ENCODE results near the gene SLC43A3.
A peak's percentile ranks its signal among the peaks of the same experiment; 100 is the strongest.

DNA sequence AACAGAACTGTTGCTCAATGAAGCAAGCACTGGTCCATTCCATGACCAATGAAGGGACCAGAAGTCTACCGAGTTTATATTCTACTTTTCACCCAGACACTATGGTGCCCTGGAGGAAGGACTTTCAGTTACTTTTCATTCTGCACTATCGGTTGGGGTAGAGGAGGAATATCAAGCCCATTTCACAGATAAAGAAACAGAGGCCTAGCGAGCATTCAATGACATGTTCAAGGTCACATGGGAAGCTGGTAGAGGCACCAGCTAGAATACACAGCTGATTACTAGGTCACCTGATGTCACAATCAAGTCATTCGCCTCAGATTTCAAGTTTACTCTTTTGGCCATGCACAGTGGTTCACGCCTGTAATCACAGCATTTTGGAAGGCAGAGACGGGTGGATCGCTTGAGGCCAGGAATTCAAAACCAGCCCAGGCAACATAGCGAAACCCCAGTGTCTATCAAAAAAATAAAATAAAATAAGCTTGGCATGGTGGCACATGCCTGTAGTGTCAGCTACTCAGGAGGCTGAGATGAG is 18.9 kb downstream of the SLC43A3 start:
- TF ChIP-seq POLR2AphosphoS5 (IDR thresholded peaks at IDR 0.05; ENCODE audit: control insufficient read depth, insufficient read depth, low read depth, low read length): no peak
- TF ChIP-seq MYC (IDR thresholded peaks at IDR 0.05; ENCODE audit: low read depth, low read length): no peak
- TF ChIP-seq MYC (CRISPR knock-in tag; IDR thresholded peaks at IDR 0.05; ENCODE audit: borderline replicate concordance, low read depth): no peak
- TF ChIP-seq TRIM24 (IDR thresholded peaks at IDR 0.05): no peak
- no peak for TF ChIP-seq FOXK2 (conservative IDR thresholded peaks at IDR 0.05 in 1 of 2, IDR thresholded peaks at IDR 0.05 in 1 of 2; ENCODE audit: low read depth in 2 of 2)
- TF ChIP-seq, protein P1, sequence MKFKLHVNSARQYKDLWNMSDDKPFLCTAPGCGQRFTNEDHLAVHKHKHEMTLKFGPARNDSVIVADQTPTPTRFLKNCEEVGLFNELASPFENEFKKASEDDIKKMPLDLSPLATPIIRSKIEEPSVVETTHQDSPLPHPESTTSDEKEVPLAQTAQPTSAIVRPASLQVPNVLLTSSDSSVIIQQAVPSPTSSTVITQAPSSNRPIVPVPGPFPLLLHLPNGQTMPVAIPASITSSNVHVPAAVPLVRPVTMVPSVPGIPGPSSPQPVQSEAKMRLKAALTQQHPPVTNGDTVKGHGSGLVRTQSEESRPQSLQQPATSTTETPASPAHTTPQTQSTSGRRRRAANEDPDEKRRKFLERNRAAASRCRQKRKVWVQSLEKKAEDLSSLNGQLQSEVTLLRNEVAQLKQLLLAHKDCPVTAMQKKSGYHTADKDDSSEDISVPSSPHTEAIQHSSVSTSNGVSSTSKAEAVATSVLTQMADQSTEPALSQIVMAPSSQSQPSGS (CRISPR knock-in tag; IDR thresholded peaks at IDR 0.05): no peak
- TF ChIP-seq, protein P2, sequence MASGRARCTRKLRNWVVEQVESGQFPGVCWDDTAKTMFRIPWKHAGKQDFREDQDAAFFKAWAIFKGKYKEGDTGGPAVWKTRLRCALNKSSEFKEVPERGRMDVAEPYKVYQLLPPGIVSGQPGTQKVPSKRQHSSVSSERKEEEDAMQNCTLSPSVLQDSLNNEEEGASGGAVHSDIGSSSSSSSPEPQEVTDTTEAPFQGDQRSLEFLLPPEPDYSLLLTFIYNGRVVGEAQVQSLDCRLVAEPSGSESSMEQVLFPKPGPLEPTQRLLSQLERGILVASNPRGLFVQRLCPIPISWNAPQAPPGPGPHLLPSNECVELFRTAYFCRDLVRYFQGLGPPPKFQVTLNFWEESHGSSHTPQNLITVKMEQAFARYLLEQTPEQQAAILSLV (tag; IDR thresholded peaks at IDR 0.05): no peak
- TF ChIP-seq, protein P3, sequence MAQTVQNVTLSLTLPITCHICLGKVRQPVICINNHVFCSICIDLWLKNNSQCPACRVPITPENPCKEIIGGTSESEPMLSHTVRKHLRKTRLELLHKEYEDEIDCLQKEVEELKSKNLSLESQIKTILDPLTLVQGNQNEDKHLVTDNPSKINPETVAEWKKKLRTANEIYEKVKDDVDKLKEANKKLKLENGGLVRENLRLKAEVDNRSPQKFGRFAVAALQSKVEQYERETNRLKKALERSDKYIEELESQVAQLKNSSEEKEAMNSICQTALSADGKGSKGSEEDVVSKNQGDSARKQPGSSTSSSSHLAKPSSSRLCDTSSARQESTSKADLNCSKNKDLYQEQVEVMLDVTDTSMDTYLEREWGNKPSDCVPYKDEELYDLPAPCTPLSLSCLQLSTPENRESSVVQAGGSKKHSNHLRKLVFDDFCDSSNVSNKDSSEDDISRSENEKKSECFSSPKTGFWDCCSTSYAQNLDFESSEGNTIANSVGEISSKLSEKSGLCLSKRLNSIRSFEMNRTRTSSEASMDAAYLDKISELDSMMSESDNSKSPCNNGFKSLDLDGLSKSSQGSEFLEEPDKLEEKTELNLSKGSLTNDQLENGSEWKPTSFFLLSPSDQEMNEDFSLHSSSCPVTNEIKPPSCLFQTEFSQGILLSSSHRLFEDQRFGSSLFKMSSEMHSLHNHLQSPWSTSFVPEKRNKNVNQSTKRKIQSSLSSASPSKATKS (CRISPR knock-in tag; IDR thresholded peaks at IDR 0.05): no peak
- no peak for TF ChIP-seq HDAC2 (IDR thresholded peaks at IDR 0.05)
- TF ChIP-seq, protein P4, sequence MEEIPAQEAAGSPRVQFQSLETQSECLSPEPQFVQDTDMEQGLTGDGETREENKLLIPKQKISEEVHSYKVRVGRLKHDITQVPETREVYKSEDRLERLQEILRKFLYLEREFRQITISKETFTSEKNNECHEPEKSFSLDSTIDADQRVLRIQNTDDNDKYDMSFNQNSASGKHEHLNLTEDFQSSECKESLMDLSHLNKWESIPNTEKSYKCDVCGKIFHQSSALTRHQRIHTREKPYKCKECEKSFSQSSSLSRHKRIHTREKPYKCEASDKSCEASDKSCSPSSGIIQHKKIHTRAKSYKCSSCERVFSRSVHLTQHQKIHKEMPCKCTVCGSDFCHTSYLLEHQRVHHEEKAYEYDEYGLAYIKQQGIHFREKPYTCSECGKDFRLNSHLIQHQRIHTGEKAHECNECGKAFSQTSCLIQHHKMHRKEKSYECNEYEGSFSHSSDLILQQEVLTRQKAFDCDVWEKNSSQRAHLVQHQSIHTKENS (CRISPR knock-in tag; IDR thresholded peaks at IDR 0.05): no peak
- TF ChIP-seq, protein P5, sequence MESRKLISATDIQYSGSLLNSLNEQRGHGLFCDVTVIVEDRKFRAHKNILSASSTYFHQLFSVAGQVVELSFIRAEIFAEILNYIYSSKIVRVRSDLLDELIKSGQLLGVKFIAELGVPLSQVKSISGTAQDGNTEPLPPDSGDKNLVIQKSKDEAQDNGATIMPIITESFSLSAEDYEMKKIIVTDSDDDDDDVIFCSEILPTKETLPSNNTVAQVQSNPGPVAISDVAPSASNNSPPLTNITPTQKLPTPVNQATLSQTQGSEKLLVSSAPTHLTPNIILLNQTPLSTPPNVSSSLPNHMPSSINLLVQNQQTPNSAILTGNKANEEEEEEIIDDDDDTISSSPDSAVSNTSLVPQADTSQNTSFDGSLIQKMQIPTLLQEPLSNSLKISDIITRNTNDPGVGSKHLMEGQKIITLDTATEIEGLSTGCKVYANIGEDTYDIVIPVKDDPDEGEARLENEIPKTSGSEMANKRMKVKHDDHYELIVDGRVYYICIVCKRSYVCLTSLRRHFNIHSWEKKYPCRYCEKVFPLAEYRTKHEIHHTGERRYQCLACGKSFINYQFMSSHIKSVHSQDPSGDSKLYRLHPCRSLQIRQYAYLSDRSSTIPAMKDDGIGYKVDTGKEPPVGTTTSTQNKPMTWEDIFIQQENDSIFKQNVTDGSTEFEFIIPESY (CRISPR knock-in tag; IDR thresholded peaks at IDR 0.05): peak; percentile 93

Measured in K562 (cell line).